HCT116 (cell line): ENCODE measurements around the gene HOXD13. TPM values are rescaled to one million over a fixed set of nuclear protein-coding genes. Genes with fewer than 3 reads are reported as not detected.

Experiments
- ATAC-seq: fragments of 200-7000 bp; cut with Tn5 transposase; 2 replicates; pipeline ENCODE4 v1.9.1; 2020; ENCODE audit warnings: mild to moderate bottlenecking, moderate library complexity
- BruUV-seq: library from RNA; stranded (reverse); fragments of 400-500 nt; replicated peaks from 2 replicates; lab custom pipeline; 2021; lab: Mats Ljungman, UMichigan
- CTCF ChIA-PET: fragments of 300-600 bp; sonication (Branson Sonifier 250); formaldehyde crosslinking; loops from one replicate; lab custom pipeline; 2021; ENCODE audit warnings: antibody characterized with exemption; lab: Charles Lee
- POLR2A ChIA-PET: fragments of 300-600, 350-600 bp; sonication (Branson Sonifier 250); formaldehyde crosslinking; loops from one replicate; lab custom pipeline; 2021; ENCODE audit warnings: antibody characterized with exemption; lab: Charles Lee
- RAD21 ChIA-PET, 2 experiments: fragments of 300-600 bp; sonication (Branson Sonifier 250); formaldehyde crosslinking; loops; one replicate each; lab custom pipeline; 2023; ENCODE audit warnings: low total read pairs in 2 of 2; ENCODE audit not compliant: uncharacterized antibody in 2 of 2, unreplicated experiment in 2 of 2, low non-redundant PET in 1 of 2; lab: Charles Lee
- DNase-seq: peaks from one replicate; pipeline ENCODE4 v3.0.0-alpha.2; 2010; ENCODE audit warnings: low read depth, low spot score
- H2AFZ ChIP-seq: fragments of 200-600 bp; shearing (Covaris generic), sonication (generic); 2 replicates; pipeline ENCODE4 v1.6.1; 2017; ENCODE audit warnings: low read depth, mixed run types, mixed read lengths, antibody characterized with exemption, low read length; ENCODE audit not compliant: poor library complexity, severe bottlenecking
- H3K27ac ChIP-seq: 2 replicates; pipeline ENCODE4 v1.5.1; 2012; ENCODE audit warnings: low read depth, low read length
- H3K27me3 ChIP-seq: fragments of 200-600 bp; sonication (generic); 2 replicates; pipeline ENCODE4 v1.6.1; 2016; ENCODE audit warnings: mixed run types, low read length, mixed read lengths; ENCODE audit not compliant: insufficient read depth
- H3K36me3 ChIP-seq, 2 experiments: fragments of 200-500 bp in 1 of 2; fragments of 200-600 bp in 1 of 2; sonication (Bioruptor generic) in 1 of 2; sonication (generic) in 1 of 2; 2 replicates each; pipeline versions ENCODE4 v1.5.1 to v1.6.1; 2014 to 2016; ENCODE audit warnings: low read length in 2 of 2, inconsistent platforms in 1 of 2, mixed read lengths in 1 of 2, mixed run types in 1 of 2; ENCODE audit not compliant: insufficient read depth in 2 of 2, control insufficient read depth in 1 of 2
- H3K4me1 ChIP-seq, 2 experiments: fragments of 200-600 bp in 1 of 2; sonication (generic) in 1 of 2; 2 replicates each; pipeline versions ENCODE4 v1.5.1 to v1.6.1; 2012 to 2017; ENCODE audit warnings: low read length in 2 of 2, inconsistent platforms in 1 of 2, mild to moderate bottlenecking in 1 of 2, mixed read lengths in 1 of 2, mixed run types in 1 of 2, moderate library complexity in 1 of 2; ENCODE audit not compliant: insufficient read depth in 2 of 2, control insufficient read depth in 1 of 2
- H3K4me2 ChIP-seq: fragments of 200-600 bp; sonication (generic); 2 replicates; pipeline ENCODE4 v1.6.1; 2017; ENCODE audit warnings: mixed run types, low read length, mixed read lengths
- H3K4me3 ChIP-seq, 2 experiments: fragments of 200-600 bp in 1 of 2; sonication (generic) in 1 of 2; replicated peaks in 1 of 2; 2 replicates each; pipeline ENCODE4 v1.5.1; 2011 to 2016; ENCODE audit warnings: low read length in 2 of 2, control low read depth in 1 of 2, low read depth in 1 of 2, mild to moderate bottlenecking in 1 of 2, mixed read lengths in 1 of 2, mixed run types in 1 of 2
- H3K79me2 ChIP-seq: fragments of 200-600 bp; sonication (generic); 2 replicates; pipeline ENCODE4 v1.6.1; 2017; ENCODE audit warnings: mild to moderate bottlenecking, mixed run types, low read length, moderate library complexity, mixed read lengths; ENCODE audit not compliant: insufficient read depth
- H3K9ac ChIP-seq: fragments of 200-600 bp; sonication (generic); 2 replicates; pipeline ENCODE4 v1.6.1; 2016; ENCODE audit warnings: low read length, mixed read lengths
- H3K9me2 ChIP-seq: fragments of 200-600 bp; sonication (generic), shearing (Covaris generic); 2 replicates; pipeline ENCODE4 v1.6.1; 2017; ENCODE audit warnings: mixed run types, mild to moderate bottlenecking, moderate library complexity; ENCODE audit not compliant: insufficient read depth
- H3K9me3 ChIP-seq, 2 experiments: fragments of 200-500 bp in 1 of 2; fragments of 200-600 bp in 1 of 2; sonication (Bioruptor generic) in 1 of 2; sonication (generic) in 1 of 2; 2 replicates each; pipeline ENCODE4 v1.6.1; 2014 to 2017; ENCODE audit warnings: low read length in 2 of 2, mixed read lengths in 2 of 2, inconsistent platforms in 1 of 2, low read depth in 1 of 2, mild to moderate bottlenecking in 1 of 2, mixed run types in 1 of 2, moderate library complexity in 1 of 2; ENCODE audit not compliant: control insufficient read depth in 1 of 2, insufficient read depth in 1 of 2
- H4K20me1 ChIP-seq: fragments of 200-600 bp; sonication (generic), shearing (Covaris generic); 2 replicates; pipeline ENCODE4 v1.6.1; 2017; ENCODE audit warnings: mixed run types, mild to moderate bottlenecking, moderate library complexity; ENCODE audit not compliant: insufficient read depth
- CBX3 ChIP-seq: IDR thresholded peaks from 2 replicates; pipeline ENCODE4 v1.6.1; 2012; ENCODE audit warnings: low read depth
- EGR1 ChIP-seq: IDR thresholded peaks from 2 replicates; pipeline ENCODE4 v1.6.1; 2012; ENCODE audit warnings: low read depth
- EZH2 ChIP-seq: fragments of 200-600 bp; sonication (generic); IDR thresholded peaks from 2 replicates; pipeline ENCODE4 v1.6.1; 2017; ENCODE audit warnings: antibody characterized with exemption, mixed run types
- FOSL1 ChIP-seq: IDR thresholded peaks from 2 replicates; pipeline ENCODE4 v1.6.1; 2012; ENCODE audit warnings: low read depth
- POLR2A ChIP-seq: IDR thresholded peaks from 2 replicates; pipeline ENCODE4 v1.7.0; 2011; ENCODE audit warnings: borderline replicate concordance; ENCODE audit not compliant: insufficient read depth, insufficient read length; ENCODE audit errors: extremely low read depth
- RAD21 ChIP-seq: IDR thresholded peaks from 2 replicates; pipeline ENCODE4 v1.6.1; 2012; ENCODE audit warnings: low read depth, mild to moderate bottlenecking
- REST ChIP-seq: IDR thresholded peaks from 2 replicates; pipeline ENCODE4 v1.6.1; 2012; ENCODE audit warnings: low read depth
- SIN3A ChIP-seq: IDR thresholded peaks from 2 replicates; pipeline ENCODE4 v1.6.1; 2012; ENCODE audit warnings: low read depth
- SP1 ChIP-seq: IDR thresholded peaks from 2 replicates; pipeline ENCODE4 v1.6.1; 2012; ENCODE audit warnings: low read depth
- SRF ChIP-seq: IDR thresholded peaks from 2 replicates; pipeline ENCODE4 v1.6.1; 2012; ENCODE audit warnings: low read depth
- TCF7L2 ChIP-seq: IDR thresholded peaks from 2 replicates; pipeline ENCODE4 v1.7.0; 2011; ENCODE audit warnings: borderline replicate concordance, inconsistent platforms; ENCODE audit not compliant: insufficient read depth, insufficient read length; ENCODE audit errors: extremely low read depth
- intact Hi-C: fragments of 100-400 bp; cut with micrococcal nuclease; formaldehyde crosslinking; loops from 2 replicates; pipeline ENCODE4 v1.10.0; 2022
- total RNA-seq: library from RNA; stranded (reverse); gene quantifications from one replicate; pipeline ENCODE4 v1.2.1, GENCODE V29; 2021; ENCODE audit not compliant: unreplicated experiment
- TF ChIP-seq, protein P1 (sequence below), 3 experiments: fragments of 200-600 bp in 1 of 3; sonication (generic) in 1 of 3; IDR thresholded peaks in 2 of 3; conservative IDR thresholded peaks in 1 of 3; 2 replicates each; pipeline ENCODE4 v1.5.1; 2012 to 2017; ENCODE audit warnings: low read depth in 2 of 3, low read length in 2 of 3, antibody characterized with exemption in 1 of 3, borderline replicate concordance in 1 of 3, control low read depth in 1 of 3, mild to moderate bottlenecking in 1 of 3, mixed read lengths in 1 of 3, mixed run types in 1 of 3, moderate library complexity in 1 of 3; ENCODE audit not compliant: insufficient read depth in 1 of 3

Gene HOXD13
- total RNA-seq, 1 experiment from 2014 or later, result not detected

- ATAC-seq (peak; percentile 46; the same call in 1 of the 2 replicates), DNase-seq (peak; percentile 13)
- Histone ChIP-seq H3K27me3 (no peaks in the 10 kb centered on the region), H3K9me2 (no peaks in the 10 kb centered on the region), H2AFZ (no peak overlapping the region), H3K4me1 (no peaks in the 10 kb centered on the region), H3K36me3 (no peaks in the 10 kb centered on the region), H3K9me3 (no peaks in the 10 kb centered on the region; a peak in 1 of 4 replicates), H3K9ac (no peak overlapping the region), H3K4me3 (no peak overlapping the region), H3K79me2 (no peaks in the 10 kb centered on the region), H3K27ac (no peak overlapping the region), H4K20me1 (no peaks in the 10 kb centered on the region), H3K4me2 (no peak overlapping the region)
- ChIA-PET CTCF (no interaction called here), RAD21 (no interaction called here), POLR2A (no interaction called here)
- intact Hi-C loops, result loop anchor here (2.0 to 5.0 kb wide), 2 partner anchors 395 to 1049 kb away; no protein-coding TSS in a partner anchor
- TF ChIP-seq FOSL1, result no peak
- TF ChIP-seq, protein P1, sequence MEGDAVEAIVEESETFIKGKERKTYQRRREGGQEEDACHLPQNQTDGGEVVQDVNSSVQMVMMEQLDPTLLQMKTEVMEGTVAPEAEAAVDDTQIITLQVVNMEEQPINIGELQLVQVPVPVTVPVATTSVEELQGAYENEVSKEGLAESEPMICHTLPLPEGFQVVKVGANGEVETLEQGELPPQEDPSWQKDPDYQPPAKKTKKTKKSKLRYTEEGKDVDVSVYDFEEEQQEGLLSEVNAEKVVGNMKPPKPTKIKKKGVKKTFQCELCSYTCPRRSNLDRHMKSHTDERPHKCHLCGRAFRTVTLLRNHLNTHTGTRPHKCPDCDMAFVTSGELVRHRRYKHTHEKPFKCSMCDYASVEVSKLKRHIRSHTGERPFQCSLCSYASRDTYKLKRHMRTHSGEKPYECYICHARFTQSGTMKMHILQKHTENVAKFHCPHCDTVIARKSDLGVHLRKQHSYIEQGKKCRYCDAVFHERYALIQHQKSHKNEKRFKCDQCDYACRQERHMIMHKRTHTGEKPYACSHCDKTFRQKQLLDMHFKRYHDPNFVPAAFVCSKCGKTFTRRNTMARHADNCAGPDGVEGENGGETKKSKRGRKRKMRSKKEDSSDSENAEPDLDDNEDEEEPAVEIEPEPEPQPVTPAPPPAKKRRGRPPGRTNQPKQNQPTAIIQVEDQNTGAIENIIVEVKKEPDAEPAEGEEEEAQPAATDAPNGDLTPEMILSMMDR (IDR thresholded peaks at IDR 0.05 in 2 of 3, conservative IDR thresholded peaks at IDR 0.05 in 1 of 3; ENCODE audit: borderline replicate concordance in 1 of 3, insufficient read depth in 1 of 3, low read depth in 2 of 3, low read length in 2 of 3), result peak; percentile 37 to 52 (median 45); a peak in 4 of 6 replicates
- TF ChIP-seq RAD21, result peak; percentile 75
- BruUV-seq, result no TSS peak
Measured at GRCh38 chr2:176085861-176086771, 6.4 kb upstream of the HOXD13 start.

- Histone ChIP-seq H3K4me2 (no peak overlapping the region), H3K79me2 (no peaks in the 10 kb centered on the region), H3K9me2 (no peaks in the 10 kb centered on the region), H3K4me3 (no peak overlapping the region), H3K36me3 (no peaks in the 10 kb centered on the region), H2AFZ (no peak overlapping the region), H3K9me3 (no peaks in the 10 kb centered on the region; a peak in 1 of 4 replicates), H4K20me1 (no peaks in the 10 kb centered on the region), H3K4me1 (no peaks in the 10 kb centered on the region), H3K9ac (no peak overlapping the region), H3K27me3 (no peaks in the 10 kb centered on the region), H3K27ac (no peak overlapping the region)
- ChIA-PET POLR2A (no interaction called here), CTCF (no interaction called here), RAD21 (no interaction called here)
- ATAC-seq, result no peak
- no TSS peak for BruUV-seq
- DNase-seq, result no peak
- intact Hi-C loops, result loop anchor here (2.0 to 5.0 kb wide), 3 partner anchors 397 to 1050 kb away; no protein-coding TSS in a partner anchor
- no peak for TF ChIP-seq SP1
- TF ChIP-seq SRF, result no peak
- no peak for TF ChIP-seq TCF7L2
- no peak for TF ChIP-seq REST
- no peak for TF ChIP-seq EGR1
- TF ChIP-seq SIN3A, result no peak
- no peak for TF ChIP-seq CBX3
- TF ChIP-seq EZH2, result no peak
- TF ChIP-seq POLR2A, result no peak
Measured at GRCh38 chr2:176087330-176088047, 5.0 kb upstream of the HOXD13 start.
